OCI-LY7 (cell line): Measurements from ENCODE around the gene MAU2.

Experiments
- CTCF ChIP-seq: fragments of 200-600 bp; sonication (generic); conservative IDR thresholded peaks from 2 replicates; pipeline ENCODE4 v1.5.1; 2014; ENCODE audit warnings: mild to moderate bottlenecking, antibody characterized with exemption, low read length, moderate library complexity, mixed read lengths
- EZH2phosphoT487 ChIP-seq: fragments of 200-600 bp; sonication (generic); IDR thresholded peaks from 2 replicates; pipeline ENCODE4 v1.6.1; 2018; ENCODE audit warnings: low read depth, borderline replicate concordance, mild to moderate bottlenecking, mixed run types, antibody characterized with exemption, low read length, moderate library complexity, mixed read lengths

GRCh38 chr19:19334063-19334988 is 13.7 kb downstream of the MAU2 start:
- TF ChIP-seq CTCF = no peak
- no peak for TF ChIP-seq EZH2phosphoT487
